ENCODE data around the gene RNF214.
"Not testable (repeated sequence)": the region's sequence is repeated elsewhere in the genome, so short reads cannot be mapped to it uniquely, and the experiment has no call there.

The RNF214 gene

GRCh38 chr11:117232092-117232878 is at the start of gene RNF214:
Gene RNF214 (plus strand): TSS chr11:117232671. CDS start chr11:117234273, 1,602 bp downstream.
- DNase-seq: peak; percentile 43

- DNase-seq: not testable (repeated sequence)
These were observed 49.3 kb upstream of the RNF214 start for GRCh38 chr11:117183178-117183577.

GRCh38 chr11:117183724-117184349 is 48.6 kb upstream of the RNF214 start:
- DNase-seq: no peak

GRCh38 chr11:117185736-117186430 is 46.6 kb upstream of the RNF214 start:
- DNase-seq: no peak

GRCh38 chr11:117186431-117186761 is 46.1 kb upstream of the RNF214 start:
- no peak for DNase-seq

- no peak for DNase-seq
These were observed 45.5 kb upstream of the RNF214 start for GRCh38 chr11:117187007-117187406.

- DNase-seq: no peak
These were observed 45.1 kb upstream of the RNF214 start for GRCh38 chr11:117187428-117187798.

GRCh38 chr11:117187799-117188481 is 44.5 kb upstream of the RNF214 start:
- DNase-seq: no peak

- DNase-seq: no peak
These were observed 43.8 kb upstream of the RNF214 start for GRCh38 chr11:117188620-117189081.

- no peak for DNase-seq
These were observed 43.1 kb upstream of the RNF214 start for GRCh38 chr11:117189191-117189940.

GRCh38 chr11:117189941-117190544 is 42.4 kb upstream of the RNF214 start:
- no peak for DNase-seq

- no peak for DNase-seq
These were observed 40.6 kb upstream of the RNF214 start for GRCh38 chr11:117191680-117192400.

GRCh38 chr11:117192401-117192875 is 40.0 kb upstream of the RNF214 start:
- DNase-seq: no peak

- no peak for DNase-seq
These were observed 39.1 kb upstream of the RNF214 start for GRCh38 chr11:117193130-117194020.

- no peak for DNase-seq
These were observed 38.2 kb upstream of the RNF214 start for GRCh38 chr11:117194267-117194666.

GRCh38 chr11:117195258-117195657 is 37.2 kb upstream of the RNF214 start:
- DNase-seq: no peak

GRCh38 chr11:117195761-117196160 is 36.7 kb upstream of the RNF214 start:
- no peak for DNase-seq

GRCh38 chr11:117197006-117197405 is 35.5 kb upstream of the RNF214 start:
- no peak for DNase-seq

GRCh38 chr11:117197516-117198456 is 34.7 kb upstream of the RNF214 start:
- no peak for DNase-seq

All from amniotic stem cell (primary cell).